Gastroesophageal sphincter (tissue), 3 donors: Measurements from ENCODE around the gene FER.

ENCODE experiments used
- EP300 ChIP-seq: sonication (generic); formaldehyde crosslinking; IDR thresholded peaks from one replicate; pipeline ENCODE4 v1.6.1; 2017; ENCODE audit warnings: antibody characterized with exemption, mild to moderate bottlenecking
- POLR2A ChIP-seq, 2 donors: fragments of 450-650 bp; IDR thresholded peaks; one replicate each; pipeline ENCODE4 v1.6.1; 2017; ENCODE audit warnings: antibody characterized with exemption in 2 of 2, mild to moderate bottlenecking in 2 of 2, moderate library complexity in 1 of 2
- POLR2AphosphoS5 ChIP-seq: sonication (generic); formaldehyde crosslinking; IDR thresholded peaks from one replicate; pipeline ENCODE4 v1.6.1; 2017; ENCODE audit warnings: antibody characterized with exemption
- TF ChIP-seq, protein P1 (sequence below), 4 experiments: fragments of 200-600 bp in 2 of 4; fragments of 450-650 bp in 2 of 4; sonication (generic) in 1 of 4; IDR thresholded peaks; one replicate each; pipeline ENCODE4 v1.5.1; 2017 to 2019; ENCODE audit warnings: antibody characterized with exemption in 4 of 4, mild to moderate bottlenecking in 2 of 4, moderate library complexity in 2 of 4

DNA sequence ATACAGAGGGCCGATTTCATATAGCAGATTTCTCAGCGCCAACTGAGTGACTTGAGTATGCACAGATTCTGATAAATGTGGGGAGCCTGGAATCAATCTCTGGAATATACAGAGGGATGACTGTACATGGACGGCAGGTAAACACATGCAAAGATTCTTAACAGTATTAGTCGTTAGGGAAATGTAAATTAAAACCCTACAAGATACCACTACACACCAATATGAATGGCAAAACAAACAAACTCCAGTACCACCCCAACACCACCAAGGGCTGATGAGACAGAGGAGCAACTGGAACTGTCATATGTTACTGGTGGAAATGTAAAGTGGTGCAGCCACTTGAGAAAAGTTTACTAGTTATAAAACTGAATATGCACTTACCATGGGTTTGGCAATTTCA is 8.3 kb upstream of the FER start:
- TF ChIP-seq, protein P1, sequence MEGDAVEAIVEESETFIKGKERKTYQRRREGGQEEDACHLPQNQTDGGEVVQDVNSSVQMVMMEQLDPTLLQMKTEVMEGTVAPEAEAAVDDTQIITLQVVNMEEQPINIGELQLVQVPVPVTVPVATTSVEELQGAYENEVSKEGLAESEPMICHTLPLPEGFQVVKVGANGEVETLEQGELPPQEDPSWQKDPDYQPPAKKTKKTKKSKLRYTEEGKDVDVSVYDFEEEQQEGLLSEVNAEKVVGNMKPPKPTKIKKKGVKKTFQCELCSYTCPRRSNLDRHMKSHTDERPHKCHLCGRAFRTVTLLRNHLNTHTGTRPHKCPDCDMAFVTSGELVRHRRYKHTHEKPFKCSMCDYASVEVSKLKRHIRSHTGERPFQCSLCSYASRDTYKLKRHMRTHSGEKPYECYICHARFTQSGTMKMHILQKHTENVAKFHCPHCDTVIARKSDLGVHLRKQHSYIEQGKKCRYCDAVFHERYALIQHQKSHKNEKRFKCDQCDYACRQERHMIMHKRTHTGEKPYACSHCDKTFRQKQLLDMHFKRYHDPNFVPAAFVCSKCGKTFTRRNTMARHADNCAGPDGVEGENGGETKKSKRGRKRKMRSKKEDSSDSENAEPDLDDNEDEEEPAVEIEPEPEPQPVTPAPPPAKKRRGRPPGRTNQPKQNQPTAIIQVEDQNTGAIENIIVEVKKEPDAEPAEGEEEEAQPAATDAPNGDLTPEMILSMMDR (IDR thresholded peaks at IDR 0.05): no peak
- TF ChIP-seq POLR2A (IDR thresholded peaks at IDR 0.05) (no peak), EP300 (no peak), POLR2AphosphoS5 (no peak)
